ENCODE results near the gene CRHR2.

Gene CRHR2

GRCh38 chr7:30683306-30683705 is 1.1 kb upstream of the CRHR2 start:
- TF ChIP-seq, protein P1, sequence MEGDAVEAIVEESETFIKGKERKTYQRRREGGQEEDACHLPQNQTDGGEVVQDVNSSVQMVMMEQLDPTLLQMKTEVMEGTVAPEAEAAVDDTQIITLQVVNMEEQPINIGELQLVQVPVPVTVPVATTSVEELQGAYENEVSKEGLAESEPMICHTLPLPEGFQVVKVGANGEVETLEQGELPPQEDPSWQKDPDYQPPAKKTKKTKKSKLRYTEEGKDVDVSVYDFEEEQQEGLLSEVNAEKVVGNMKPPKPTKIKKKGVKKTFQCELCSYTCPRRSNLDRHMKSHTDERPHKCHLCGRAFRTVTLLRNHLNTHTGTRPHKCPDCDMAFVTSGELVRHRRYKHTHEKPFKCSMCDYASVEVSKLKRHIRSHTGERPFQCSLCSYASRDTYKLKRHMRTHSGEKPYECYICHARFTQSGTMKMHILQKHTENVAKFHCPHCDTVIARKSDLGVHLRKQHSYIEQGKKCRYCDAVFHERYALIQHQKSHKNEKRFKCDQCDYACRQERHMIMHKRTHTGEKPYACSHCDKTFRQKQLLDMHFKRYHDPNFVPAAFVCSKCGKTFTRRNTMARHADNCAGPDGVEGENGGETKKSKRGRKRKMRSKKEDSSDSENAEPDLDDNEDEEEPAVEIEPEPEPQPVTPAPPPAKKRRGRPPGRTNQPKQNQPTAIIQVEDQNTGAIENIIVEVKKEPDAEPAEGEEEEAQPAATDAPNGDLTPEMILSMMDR (IDR thresholded peaks at IDR 0.05; ENCODE audit: low read depth, low read length), result no peak
- H3K4me3 ChIP-seq (ENCODE audit: low read depth, low read length), result no peak overlapping the region

GRCh38 chr7:30681815-30682211 is 443 bp downstream of the CRHR2 start:
- no peak overlapping the region for H3K4me3 ChIP-seq (ENCODE audit: low read depth, low read length)
- TF ChIP-seq, protein P1 (IDR thresholded peaks at IDR 0.05; ENCODE audit: low read depth, low read length), result no peak

DNA sequence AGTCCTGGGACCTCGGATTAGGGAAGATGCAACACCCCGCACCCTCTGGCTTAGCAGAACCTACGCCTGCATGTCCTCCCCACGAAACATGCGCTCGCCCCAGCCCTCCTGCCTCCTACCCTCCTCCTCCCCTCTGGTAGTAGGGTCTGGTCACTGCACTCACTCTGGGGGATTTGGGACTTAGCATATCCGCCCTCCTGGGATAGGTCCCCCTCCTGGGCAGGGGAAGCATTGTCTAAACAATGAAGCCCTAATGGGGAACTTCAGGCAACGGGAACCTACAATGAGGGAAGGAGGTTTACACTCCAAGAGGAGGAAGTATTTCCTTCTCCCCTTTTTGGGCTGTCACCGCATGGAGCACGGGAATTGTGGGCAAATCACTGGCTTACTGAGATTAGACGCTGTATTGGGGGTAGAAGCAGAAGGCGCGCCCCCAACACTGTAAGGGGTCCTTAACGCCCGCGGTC is 892 bp downstream of the CRHR2 start:
- H3K4me3 ChIP-seq (ENCODE audit: low read depth, low read length), result no peak overlapping the region
- TF ChIP-seq, protein P1 (IDR thresholded peaks at IDR 0.05; ENCODE audit: low read depth, low read length), result no peak

GRCh38 chr7:30679664-30680063 is 2.6 kb downstream of the CRHR2 start:
- TF ChIP-seq, protein P1 (IDR thresholded peaks at IDR 0.05; ENCODE audit: low read depth, low read length), result no peak
- no peak overlapping the region for H3K4me3 ChIP-seq (ENCODE audit: low read depth, low read length)

DNA sequence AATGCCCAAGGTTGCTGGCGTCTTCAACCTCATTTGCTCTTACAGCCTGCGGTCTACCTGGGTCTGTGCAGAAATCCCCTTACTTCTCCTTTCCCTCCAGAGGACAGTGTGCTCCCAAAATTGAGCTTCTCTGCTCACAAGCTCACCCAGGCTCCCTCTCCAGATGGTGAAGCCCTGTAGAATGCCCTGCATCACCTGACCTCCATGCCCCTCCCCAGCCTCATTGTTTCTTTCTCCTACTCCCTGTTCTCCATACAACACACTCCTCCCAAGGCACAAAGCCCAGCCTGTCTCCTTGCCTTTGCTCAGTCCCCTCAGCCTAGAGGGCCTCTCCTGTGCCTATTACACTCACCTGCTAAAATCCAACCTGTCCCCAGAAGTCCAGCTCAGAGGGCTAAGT is 3.5 kb downstream of the CRHR2 start:
- no peak overlapping the region for H3K4me3 ChIP-seq (ENCODE audit: low read depth, low read length)
- TF ChIP-seq, protein P1 (IDR thresholded peaks at IDR 0.05; ENCODE audit: low read depth, low read length), result no peak

DNA sequence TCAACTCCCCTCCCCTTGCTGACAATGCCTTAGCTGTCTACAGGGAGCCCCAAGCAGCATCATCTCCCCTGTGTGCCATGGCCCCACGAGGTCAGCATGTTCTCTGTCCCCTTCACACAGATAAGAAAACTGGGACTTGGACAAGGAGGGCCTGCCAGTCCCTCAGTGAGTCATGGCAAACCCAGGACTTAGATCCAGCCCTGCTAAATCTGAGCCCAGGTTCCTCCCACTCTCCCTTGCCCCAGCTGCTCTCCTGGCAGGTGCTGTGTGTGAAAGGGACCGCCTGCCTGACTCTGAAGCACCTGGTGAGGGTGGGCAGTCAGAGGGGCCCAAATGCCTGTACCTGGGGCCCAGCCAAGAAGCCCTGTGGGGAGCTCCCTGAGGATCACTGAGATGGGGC is 7.4 kb downstream of the CRHR2 start:
- TF ChIP-seq, protein P1 (IDR thresholded peaks at IDR 0.05; ENCODE audit: low read depth, low read length), result no peak
- no peak overlapping the region for H3K4me3 ChIP-seq (ENCODE audit: low read depth, low read length)

DNA sequence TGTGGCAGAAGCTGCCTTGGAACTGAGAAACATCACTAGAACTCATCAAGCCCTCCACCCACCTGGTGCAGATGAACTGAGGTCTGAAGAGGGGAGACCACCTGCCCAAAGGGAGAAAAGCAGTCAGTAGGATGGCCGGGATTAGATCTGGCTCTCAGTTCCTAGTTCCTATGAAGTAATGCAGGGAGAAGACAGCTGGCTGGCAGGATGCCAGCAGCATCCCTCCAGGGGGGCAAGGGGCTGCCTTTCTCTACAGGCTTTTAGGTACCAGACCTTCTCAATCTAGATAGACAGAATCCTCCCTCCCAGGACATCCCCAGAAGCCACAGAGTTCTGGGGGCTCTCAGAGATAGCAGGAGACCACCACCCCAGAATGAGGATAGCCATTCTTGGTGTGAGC is 7.8 kb downstream of the CRHR2 start:
- H3K4me3 ChIP-seq (ENCODE audit: low read depth, low read length), result no peak overlapping the region
- TF ChIP-seq, protein P1 (IDR thresholded peaks at IDR 0.05; ENCODE audit: low read depth, low read length), result no peak

All from WI38 (cell line).